GM12892 (cell line): ENCODE measurements around the gene GPR180.

Experiments used
- DNase-seq: peaks from one replicate; pipeline ENCODE4 v3.0.0; 2011; ENCODE audit not compliant: insufficient read length
- FAIRE-seq: peaks from 2 replicates; lab custom pipeline; 2011; peaks lifted over from hg19 to GRCh38; lab: Jason Lieb, UNC
- POLR2A ChIP-seq: IDR thresholded peaks from 2 replicates; pipeline ENCODE4 v1.6.1; 2011; ENCODE audit warnings: low read depth, low read length, control low read depth
- POLR2AphosphoS5 ChIP-seq: IDR thresholded peaks from 2 replicates; pipeline ENCODE4 v1.6.1; 2011; ENCODE audit warnings: low read depth, low read length, control low read depth
- TAF1 ChIP-seq: IDR thresholded peaks from 2 replicates; pipeline ENCODE4 v1.6.1; 2011; ENCODE audit warnings: low read depth, mild to moderate bottlenecking, control low read depth, low read length, borderline replicate concordance

GPR180 gene

GRCh38 chr13:94678845-94679244, 77.2 kb downstream of the GPR180 start:
- FAIRE-seq (no peak), DNase-seq (no peak)
- TF ChIP-seq TAF1 (no peak), POLR2AphosphoS5 (no peak), POLR2A (no peak)

GRCh38 chr13:94679614-94680013, 78.0 kb downstream of the GPR180 start:
- TF ChIP-seq TAF1 = no peak
- no peak for TF ChIP-seq POLR2A
- no peak for TF ChIP-seq POLR2AphosphoS5
- FAIRE-seq (no peak), DNase-seq (no peak)

- FAIRE-seq (no peak), DNase-seq (no peak)
- TF ChIP-seq POLR2A (no peak), POLR2AphosphoS5 (no peak), TAF1 (no peak)
These were observed 80.6 kb downstream of the GPR180 start for GRCh38 chr13:94682229-94682628.

- no peak for DNase-seq
- FAIRE-seq = no peak
- TF ChIP-seq POLR2A (no peak), TAF1 (no peak), POLR2AphosphoS5 (no peak)
These were observed 81.8 kb downstream of the GPR180 start for GRCh38 chr13:94683409-94683808.
